ENCODE measurements around the gene MRPL45.

The MRPL45 gene

GRCh38 chr17:38317081-38317480 is 20.1 kb downstream of the MRPL45 start:
- H3K27ac Mint-ChIP-seq, result no peak overlapping the region

GRCh38 chr17:38320482-38320881 is 23.5 kb downstream of the MRPL45 start:
- Mint-ChIP-seq H3K27ac (no peak overlapping the region), H3K36me3 (peaks cover 81% of the 10 kb centered on the region), H3K4me1 (no peaks in the 10 kb centered on the region), H3K4me3 (no peak overlapping the region), H3K9me3 (no peaks in the 10 kb centered on the region)
- ATAC-seq (no peak), DNase-seq (ENCODE audit: low spot score in 2 of 2) (no peak)

More at GRCh38 chr17:38317081-38317480, 20.1 kb downstream of the MRPL45 start:
- ATAC-seq (no peak), DNase-seq (ENCODE audit: low spot score in 2 of 2) (no peak)
- H3K4me3 Mint-ChIP-seq, result no peak overlapping the region
- peaks cover 94% of the 10 kb centered on the region for H3K36me3 Mint-ChIP-seq
- H3K4me1 Mint-ChIP-seq, result no peaks in the 10 kb centered on the region
- no peaks in the 10 kb centered on the region for H3K9me3 Mint-ChIP-seq

GRCh38 chr17:38322156-38322779 is 25.3 kb downstream of the MRPL45 start:
- Mint-ChIP-seq H3K36me3 (peaks cover 63% of the 10 kb centered on the region), H3K4me1 (peaks cover 5% of the 10 kb centered on the region), H3K27ac (no peak overlapping the region), H3K9me3 (no peaks in the 10 kb centered on the region), H3K4me3 (no peak overlapping the region)
- peak; percentile 86 for ATAC-seq
- DNase-seq (ENCODE audit: low spot score in 2 of 2), result peak; percentile 65 to 85

GRCh38 chr17:38322897-38323296 is 25.9 kb downstream of the MRPL45 start:
- H3K4me1 Mint-ChIP-seq, result peaks cover 6% of the 10 kb centered on the region
- ATAC-seq (no peak), DNase-seq (ENCODE audit: low spot score in 2 of 2) (no peak)
- no peak overlapping the region for H3K4me3 Mint-ChIP-seq
- H3K9me3 Mint-ChIP-seq, result no peaks in the 10 kb centered on the region
- peaks cover 58% of the 10 kb centered on the region for H3K36me3 Mint-ChIP-seq
- no peak overlapping the region for H3K27ac Mint-ChIP-seq

DNA sequence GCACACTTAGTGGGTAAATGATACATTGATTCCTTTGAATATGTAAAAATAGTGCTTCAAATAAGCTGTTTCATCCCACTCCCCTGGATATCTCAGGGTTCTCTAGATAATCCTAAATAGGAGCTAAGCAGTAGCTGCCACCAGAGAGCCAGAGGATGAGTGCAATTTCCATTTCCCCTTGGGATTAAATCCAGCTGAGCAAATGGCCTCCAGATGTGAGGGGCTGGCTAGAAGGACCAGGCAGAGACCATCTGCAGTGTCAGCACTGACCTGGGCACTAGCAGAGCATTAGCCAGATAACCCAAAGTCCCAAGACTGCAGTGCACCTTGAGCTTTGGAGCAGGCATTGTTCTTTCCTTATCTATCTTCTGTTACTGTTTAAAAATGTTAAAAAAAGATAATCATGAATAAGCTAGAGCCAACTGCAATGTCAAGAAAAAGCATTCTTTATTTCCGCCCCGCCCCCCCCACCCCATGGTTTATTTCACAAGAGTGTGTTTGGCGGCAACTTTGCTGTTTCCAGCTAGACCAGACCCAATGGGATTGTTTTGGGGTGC is 27.3 kb downstream of the MRPL45 start:
- ATAC-seq, result no peak
- no peak overlapping the region for H3K4me3 Mint-ChIP-seq
- H3K36me3 Mint-ChIP-seq, result peaks cover 48% of the 10 kb centered on the region
- H3K4me1 Mint-ChIP-seq, result peaks cover 6% of the 10 kb centered on the region
- DNase-seq (ENCODE audit: low spot score in 2 of 2), result no peak
- no peaks in the 10 kb centered on the region for H3K9me3 Mint-ChIP-seq
- no peak overlapping the region for H3K27ac Mint-ChIP-seq

DNA sequence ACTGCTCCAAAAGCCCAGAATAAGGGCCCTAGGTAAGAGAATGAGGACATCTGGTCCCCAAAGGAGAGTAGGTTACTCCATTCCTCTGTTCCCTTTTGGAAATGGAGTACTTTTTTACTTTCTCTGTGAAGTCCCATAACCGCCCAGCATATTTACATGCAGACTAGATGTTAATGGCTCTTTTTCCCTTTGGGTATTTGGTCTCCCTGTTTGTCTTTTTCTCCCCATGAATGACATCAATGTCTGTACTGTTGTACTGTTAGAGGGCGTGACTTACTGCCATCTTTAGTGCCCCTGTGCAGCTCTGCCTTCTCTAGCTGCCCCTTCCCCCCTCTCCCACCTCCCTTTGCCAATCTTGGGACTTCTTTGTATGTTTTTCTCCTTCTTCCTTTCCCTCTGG is 27.8 kb downstream of the MRPL45 start:
- Mint-ChIP-seq H3K4me1 (peaks cover 6% of the 10 kb centered on the region), H3K9me3 (no peaks in the 10 kb centered on the region), H3K36me3 (peaks cover 43% of the 10 kb centered on the region), H3K27ac (no peak overlapping the region), H3K4me3 (no peak overlapping the region)
- ATAC-seq (no peak), DNase-seq (ENCODE audit: low spot score in 2 of 2) (no peak)

- Mint-ChIP-seq H3K4me3 (no peak overlapping the region), H3K4me1 (peaks cover 6% of the 10 kb centered on the region), H3K27ac (no peak overlapping the region), H3K36me3 (peaks cover 37% of the 10 kb centered on the region), H3K9me3 (no peaks in the 10 kb centered on the region)
- no peak for ATAC-seq
- DNase-seq (ENCODE audit: low spot score in 2 of 2), result no peak
Measured at GRCh38 chr17:38325221-38325851, 28.4 kb downstream of the MRPL45 start.

DNA sequence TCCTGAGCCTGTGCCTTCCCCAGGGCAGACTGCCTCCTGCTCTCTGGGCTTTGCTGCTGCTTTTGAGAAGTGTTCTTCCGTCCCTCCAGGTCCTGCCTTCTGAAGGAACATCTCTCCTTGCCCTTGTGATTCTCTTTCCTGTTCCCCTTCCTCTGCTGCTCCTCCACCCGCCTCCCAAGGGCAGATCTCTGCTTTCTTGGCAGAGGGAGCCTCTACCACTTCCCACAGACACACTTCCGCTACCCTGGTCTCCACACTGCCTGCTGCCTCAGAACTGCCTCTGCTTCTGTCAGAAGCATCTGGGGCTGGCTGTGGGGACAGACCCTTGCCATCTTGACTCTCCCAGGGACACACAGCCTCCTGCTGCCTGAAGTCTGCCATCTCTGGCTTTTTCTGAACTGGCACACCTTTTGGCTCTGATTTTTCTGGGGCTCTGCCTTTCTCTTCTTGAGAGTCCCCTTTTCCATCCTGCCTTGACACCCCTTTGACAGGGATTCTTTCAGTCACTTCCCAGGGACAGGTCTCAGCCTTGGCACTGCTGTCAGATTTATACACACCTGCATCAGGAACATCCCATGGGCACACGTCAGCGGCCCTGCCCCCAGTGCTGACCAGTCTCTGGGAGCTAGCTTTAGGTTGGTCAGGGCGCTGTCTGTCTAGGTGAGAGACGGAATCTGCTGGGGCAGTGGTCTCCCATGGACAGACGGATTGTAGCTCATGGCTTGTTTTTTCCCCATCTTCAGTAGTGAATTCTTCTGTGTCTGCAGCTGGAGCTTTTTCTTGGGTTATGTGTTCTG is 30.2 kb downstream of the MRPL45 start:
- Mint-ChIP-seq H3K27ac (peak overlapping the region; percentile 37), H3K4me1 (peaks cover 6% of the 10 kb centered on the region), H3K36me3 (peaks cover 19% of the 10 kb centered on the region), H3K9me3 (no peaks in the 10 kb centered on the region), H3K4me3 (no peak overlapping the region)
- DNase-seq (ENCODE audit: low spot score in 2 of 2), result no peak
- no peak for ATAC-seq

GRCh38 chr17:38327936-38328335 is 31.0 kb downstream of the MRPL45 start:
- Mint-ChIP-seq H3K4me3 (no peak overlapping the region), H3K9me3 (no peaks in the 10 kb centered on the region), H3K4me1 (peaks cover 6% of the 10 kb centered on the region), H3K27ac (no peak overlapping the region), H3K36me3 (peaks cover 11% of the 10 kb centered on the region)
- ATAC-seq, result no peak
- DNase-seq (ENCODE audit: low spot score in 2 of 2), result no peak

DNA sequence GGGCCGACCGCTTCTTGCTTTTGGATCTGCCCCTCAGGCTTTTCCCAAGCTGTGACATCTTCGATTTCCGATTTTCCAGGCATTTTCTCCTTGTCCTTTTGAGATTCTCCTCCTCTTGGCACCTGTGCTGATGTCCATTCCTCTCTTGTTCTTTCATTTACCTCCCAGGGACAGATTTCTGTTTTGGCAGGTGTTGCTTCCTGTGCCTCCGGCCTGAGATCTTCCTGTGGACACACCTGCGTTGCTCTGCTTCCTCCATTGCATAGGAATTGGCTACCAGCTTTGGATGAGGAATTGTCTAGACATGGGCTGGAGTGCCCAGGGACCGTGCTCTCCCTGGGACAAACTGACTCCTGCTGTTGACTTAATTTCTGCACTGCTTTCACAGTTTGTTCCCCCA is 31.7 kb downstream of the MRPL45 start:
- H3K4me3 Mint-ChIP-seq, result no peak overlapping the region
- no peaks in the 10 kb centered on the region for H3K9me3 Mint-ChIP-seq
- DNase-seq (ENCODE audit: low spot score in 2 of 2) (no peak), ATAC-seq (no peak)
- peaks cover 4% of the 10 kb centered on the region for H3K36me3 Mint-ChIP-seq
- peak overlapping the region; percentile 66 for H3K27ac Mint-ChIP-seq
- peaks cover 6% of the 10 kb centered on the region for H3K4me1 Mint-ChIP-seq

DNA sequence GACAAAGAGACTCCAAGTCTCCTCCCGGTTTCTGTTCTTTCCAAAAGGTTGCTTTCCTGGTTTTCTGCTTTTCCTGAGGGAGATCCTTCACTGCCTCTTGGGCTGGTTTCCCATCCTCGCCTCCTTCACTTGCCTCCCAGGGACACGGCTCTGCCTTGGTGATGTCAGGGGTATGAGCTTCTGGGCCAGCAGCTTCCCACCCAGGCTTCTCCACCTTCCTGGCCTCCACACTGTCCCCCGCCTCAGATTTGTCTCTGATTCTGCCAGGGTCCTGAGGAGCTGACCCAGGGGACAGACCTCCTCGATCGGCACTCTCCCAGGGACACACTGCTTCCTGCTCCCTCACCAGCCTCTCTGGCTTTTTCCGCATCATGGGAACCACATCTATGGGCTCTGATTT is 32.3 kb downstream of the MRPL45 start:
- no peaks in the 10 kb centered on the region for H3K36me3 Mint-ChIP-seq
- DNase-seq (ENCODE audit: low spot score in 2 of 2), result no peak
- no peak for ATAC-seq
- no peaks in the 10 kb centered on the region for H3K9me3 Mint-ChIP-seq
- H3K4me3 Mint-ChIP-seq, result no peak overlapping the region
- H3K27ac Mint-ChIP-seq, result peak overlapping the region; percentile 66
- peaks cover 6% of the 10 kb centered on the region for H3K4me1 Mint-ChIP-seq

GRCh38 chr17:38329808-38330730 is 33.1 kb downstream of the MRPL45 start:
- Mint-ChIP-seq H3K4me3 (no peak overlapping the region), H3K36me3 (no peaks in the 10 kb centered on the region), H3K9me3 (no peaks in the 10 kb centered on the region), H3K27ac (peak overlapping the region; percentile 66), H3K4me1 (peaks cover 6% of the 10 kb centered on the region)
- DNase-seq (ENCODE audit: low spot score in 2 of 2) (no peak), ATAC-seq (no peak)

GRCh38 chr17:38330941-38331411 is 34.0 kb downstream of the MRPL45 start:
- no peaks in the 10 kb centered on the region for H3K9me3 Mint-ChIP-seq
- peaks cover 6% of the 10 kb centered on the region for H3K4me1 Mint-ChIP-seq
- no peaks in the 10 kb centered on the region for H3K36me3 Mint-ChIP-seq
- H3K4me3 Mint-ChIP-seq, result no peak overlapping the region
- H3K27ac Mint-ChIP-seq, result no peak overlapping the region
- DNase-seq (ENCODE audit: low spot score in 2 of 2) (no peak), ATAC-seq (no peak)

DNA sequence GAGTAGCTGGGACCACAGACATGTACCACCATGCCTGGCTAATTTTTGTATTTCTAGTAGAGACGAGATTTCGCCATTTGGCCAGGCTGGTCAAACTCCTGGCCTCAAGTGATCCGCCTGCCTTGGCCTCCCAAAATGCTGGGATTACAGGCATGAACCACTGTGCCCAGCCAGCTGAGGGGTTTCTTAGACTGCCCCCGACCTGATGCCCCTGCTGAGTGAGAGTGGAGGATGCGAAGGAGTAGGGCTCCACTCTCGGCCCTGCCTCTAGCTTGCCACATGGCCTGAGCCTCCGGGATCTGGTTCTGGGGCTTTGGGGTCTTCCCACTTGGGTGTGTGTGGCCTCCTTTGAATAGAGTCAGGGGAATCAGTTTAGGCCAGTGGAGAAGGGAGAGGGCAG is 35.8 kb downstream of the MRPL45 start:
- H3K27ac Mint-ChIP-seq, result no peak overlapping the region
- no peaks in the 10 kb centered on the region for H3K36me3 Mint-ChIP-seq
- ATAC-seq (no peak), DNase-seq (ENCODE audit: low spot score in 2 of 2) (no peak)
- H3K4me3 Mint-ChIP-seq, result no peak overlapping the region
- no peaks in the 10 kb centered on the region for H3K9me3 Mint-ChIP-seq
- H3K4me1 Mint-ChIP-seq, result no peaks in the 10 kb centered on the region

All from stimulated activated effector memory CD8-positive, alpha-beta T cell treated with anti-CD3 and anti-CD28 coated beads, Interleukin-12 subunit alpha, Interleukin-12 subunit beta, amount 100 ng/mL, for 72 hours (primary cell).